HEK293 (cell line): ENCODE results near the gene PDYN.
A peak's percentile ranks its signal among the peaks of the same experiment; 100 is the strongest.

Experiments used
- CTCF ChIA-PET: fragments of 350-600 bp; formaldehyde crosslinking; extraction: SDS; loops from one replicate; lab custom pipeline; 2021; ENCODE audit warnings: antibody characterized with exemption; lab: Yijun Ruan, JAX
- POLR2A ChIA-PET: fragments of 300-600 bp; formaldehyde crosslinking; extraction: SDS; loops from one replicate; lab custom pipeline; 2020; ENCODE audit warnings: antibody characterized with exemption, inconsistent platforms; lab: Yijun Ruan, JAX
- H3K27ac ChIP-seq: fragments of 200-500 bp; sonication (Bioruptor generic); 2 replicates; pipeline ENCODE4 v1.5.1; 2014; ENCODE audit warnings: low read depth, low read length, control low read depth, inconsistent platforms; ENCODE audit errors: extremely low read depth
- H3K36me3 ChIP-seq, 2 experiments: fragments of 200-500 bp in 1 of 2; sonication (Bioruptor generic) in 1 of 2; 1 replicate in 1 of 2; 2 replicates in 1 of 2; pipeline ENCODE4 v1.5.1; 2014 to 2017; ENCODE audit warnings: inconsistent platforms in 2 of 2, low read length in 2 of 2; ENCODE audit not compliant: control insufficient read depth in 2 of 2, insufficient read depth in 1 of 2
- H3K4me1 ChIP-seq: fragments of 200-500 bp; sonication (Bioruptor generic); 2 replicates; pipeline ENCODE4 v1.5.1; 2014; ENCODE audit warnings: mild to moderate bottlenecking, low read length, inconsistent platforms; ENCODE audit not compliant: control insufficient read depth, insufficient read depth
- H3K4me3 ChIP-seq: 2 replicates; pipeline ENCODE4 v1.5.1; 2011; ENCODE audit warnings: low read depth, mild to moderate bottlenecking, control low read depth, low read length, moderate library complexity
- H3K9me3 ChIP-seq: fragments of 200-500 bp; sonication (Bioruptor generic); 2 replicates; pipeline ENCODE4 v1.5.1; 2014; ENCODE audit warnings: low read depth, low read length, inconsistent platforms; ENCODE audit not compliant: control insufficient read depth, insufficient read depth
- EGR2 ChIP-seq: fragments of 450-650 bp; formaldehyde crosslinking; IDR thresholded peaks from 2 replicates; pipeline ENCODE4 v1.5.1; 2016; ENCODE audit warnings: low read depth, missing biosample characterization, missing genetic modification characterization
- GLIS1 ChIP-seq: fragments of 450-650 bp; formaldehyde crosslinking; IDR thresholded peaks from 2 replicates; pipeline ENCODE4 v1.5.1; 2016; ENCODE audit warnings: missing biosample characterization, missing genetic modification characterization
- IKZF3 ChIP-seq: fragments of 450-650 bp; IDR thresholded peaks from 2 replicates; pipeline ENCODE4 v1.5.0; 2018; ENCODE audit warnings: missing biosample characterization, mild to moderate bottlenecking, missing genetic modification characterization, moderate library complexity
- RBAK ChIP-seq: fragments of 450-650 bp; formaldehyde crosslinking; IDR thresholded peaks from 2 replicates; pipeline ENCODE4 v1.5.1; 2016; ENCODE audit warnings: missing biosample characterization, missing genetic modification characterization
- SCRT2 ChIP-seq: fragments of 450-650 bp; formaldehyde crosslinking; IDR thresholded peaks from 2 replicates; pipeline ENCODE4 v1.5.1; 2016; ENCODE audit warnings: missing biosample characterization, missing genetic modification characterization
- YY2 ChIP-seq: fragments of 450-650 bp; formaldehyde crosslinking; IDR thresholded peaks from 2 replicates; pipeline ENCODE4 v1.5.1; 2016; ENCODE audit warnings: missing biosample characterization, missing genetic modification characterization
- ZBTB20 ChIP-seq: fragments of 450-650 bp; formaldehyde crosslinking; IDR thresholded peaks from 2 replicates; pipeline ENCODE4 v1.5.1; 2016; ENCODE audit warnings: missing biosample characterization, missing genetic modification characterization
- ZEB2 ChIP-seq: fragments of 450-650 bp; formaldehyde crosslinking; IDR thresholded peaks from 2 replicates; pipeline ENCODE4 v1.5.1; 2016; ENCODE audit warnings: missing biosample characterization, missing genetic modification characterization
- ZFHX2 ChIP-seq: fragments of 450-650 bp; formaldehyde crosslinking; conservative IDR thresholded peaks from 2 replicates; pipeline ENCODE4 v1.5.1; 2016; ENCODE audit warnings: missing biosample characterization, missing genetic modification characterization
- ZFP3 ChIP-seq: fragments of 450-650 bp; formaldehyde crosslinking; IDR thresholded peaks from 2 replicates; pipeline ENCODE4 v1.5.1; 2016; ENCODE audit warnings: low read depth, missing biosample characterization, missing genetic modification characterization
- ZFP69B ChIP-seq: fragments of 450-650 bp; formaldehyde crosslinking; IDR thresholded peaks from 2 replicates; pipeline ENCODE4 v1.5.1; 2016; ENCODE audit warnings: missing biosample characterization, missing genetic modification characterization
- ZIC2 ChIP-seq: fragments of 450-650 bp; formaldehyde crosslinking; IDR thresholded peaks from 2 replicates; pipeline ENCODE4 v1.5.1; 2016; ENCODE audit warnings: missing biosample characterization, missing genetic modification characterization
- ZNF155 ChIP-seq: fragments of 450-650 bp; formaldehyde crosslinking; IDR thresholded peaks from 2 replicates; pipeline ENCODE4 v1.5.1; 2016; ENCODE audit warnings: missing biosample characterization, missing genetic modification characterization
- ZNF350 ChIP-seq: fragments of 450-650 bp; formaldehyde crosslinking; IDR thresholded peaks from 2 replicates; pipeline ENCODE4 v1.5.0; 2017; ENCODE audit warnings: missing biosample characterization, mild to moderate bottlenecking, missing genetic modification characterization
- ZNF426 ChIP-seq: fragments of 450-650 bp; formaldehyde crosslinking; IDR thresholded peaks from 2 replicates; pipeline ENCODE4 v1.5.1; 2017; ENCODE audit warnings: missing biosample characterization, missing genetic modification characterization, mild to moderate bottlenecking, inconsistent platforms, moderate library complexity
- ZNF501 ChIP-seq: fragments of 450-650 bp; formaldehyde crosslinking; IDR thresholded peaks from 2 replicates; pipeline ENCODE4 v1.5.1; 2016; ENCODE audit warnings: missing biosample characterization, missing genetic modification characterization
- ZNF600 ChIP-seq: fragments of 450-650 bp; formaldehyde crosslinking; IDR thresholded peaks from 2 replicates; pipeline ENCODE4 v1.5.1; 2016; ENCODE audit warnings: missing biosample characterization, missing genetic modification characterization
- ZNF701 ChIP-seq: fragments of 450-650 bp; formaldehyde crosslinking; IDR thresholded peaks from 2 replicates; pipeline ENCODE4 v1.5.1; 2016; ENCODE audit warnings: missing biosample characterization, missing genetic modification characterization
- ZSCAN23 ChIP-seq: fragments of 450-650 bp; formaldehyde crosslinking; IDR thresholded peaks from 2 replicates; pipeline ENCODE4 v1.5.1; 2016; ENCODE audit warnings: missing biosample characterization, missing genetic modification characterization
- ZSCAN30 ChIP-seq: fragments of 450-650 bp; IDR thresholded peaks from 2 replicates; pipeline ENCODE4 v1.5.1; 2018; ENCODE audit warnings: missing biosample characterization, mild to moderate bottlenecking, missing genetic modification characterization, moderate library complexity
- TF ChIP-seq, protein P1 (sequence below): fragments of 450-650 bp; formaldehyde crosslinking; IDR thresholded peaks from 2 replicates; pipeline ENCODE4 v1.5.1; 2016; ENCODE audit warnings: missing biosample characterization, missing genetic modification characterization
- TF ChIP-seq, protein P2 (sequence below): fragments of 450-650 bp; formaldehyde crosslinking; IDR thresholded peaks from 2 replicates; pipeline ENCODE4 v1.5.1; 2016; ENCODE audit warnings: missing biosample characterization, missing genetic modification characterization
- TF ChIP-seq, protein P3 (sequence below): fragments of 450-650 bp; formaldehyde crosslinking; IDR thresholded peaks from 2 replicates; pipeline ENCODE4 v1.5.1; 2016; ENCODE audit warnings: missing biosample characterization, missing genetic modification characterization
- TF ChIP-seq, protein P4 (sequence below): fragments of 450-650 bp; IDR thresholded peaks from 2 replicates; pipeline ENCODE4 v1.5.1; 2018; ENCODE audit warnings: missing biosample characterization, missing genetic modification characterization
- TF ChIP-seq, protein P5 (sequence below): fragments of 450-650 bp; formaldehyde crosslinking; IDR thresholded peaks from 2 replicates; pipeline ENCODE4 v1.5.1; 2016; ENCODE audit warnings: missing biosample characterization, missing genetic modification characterization

PDYN gene

DNA sequence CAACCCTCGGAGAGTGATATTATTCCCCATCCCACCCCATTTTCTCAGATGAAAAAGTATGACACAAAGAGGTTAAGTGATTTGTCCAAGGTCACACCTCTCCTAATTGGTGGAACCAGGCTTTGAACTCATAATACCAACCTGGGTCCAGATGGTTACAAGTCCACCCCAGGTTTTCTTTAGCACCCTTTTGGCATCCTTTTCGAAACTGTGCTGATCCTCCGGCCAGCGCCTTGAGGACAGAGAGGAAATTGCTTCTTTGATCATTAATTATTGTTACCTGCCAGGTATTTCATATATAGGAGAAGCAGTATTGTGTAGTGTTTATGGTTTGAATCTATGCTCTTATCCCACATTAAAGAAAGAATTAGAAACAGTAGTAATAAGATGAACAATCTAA, 29.3 kb upstream of the PDYN start:
- CTCF ChIA-PET: interaction anchor here (0.5 to 6.2 kb wide), 2 partner anchors 11 to 16 kb away, joined by 3 to 36 read pairs; no protein-coding TSS in a partner anchor
- POLR2A ChIA-PET: no interaction called here
- TF ChIP-seq ZNF155 (tag by site-specific recombination) (no peak), ZNF501 (no peak), ZFP3 (tag by site-specific recombination) (no peak), ZNF350 (tag by site-specific recombination) (no peak), ZBTB20 (tag by site-specific recombination) (no peak), ZNF701 (tag by site-specific recombination) (no peak), ZNF600 (tag by site-specific recombination) (no peak), RBAK (tag by site-specific recombination) (no peak), ZSCAN23 (tag by site-specific recombination) (no peak), IKZF3 (tag by site-specific recombination) (no peak), SCRT2 (tag by site-specific recombination) (no peak), ZNF426 (no peak), ZEB2 (tag by site-specific recombination) (no peak), YY2 (tag by site-specific recombination) (no peak)
- TF ChIP-seq, protein P1, sequence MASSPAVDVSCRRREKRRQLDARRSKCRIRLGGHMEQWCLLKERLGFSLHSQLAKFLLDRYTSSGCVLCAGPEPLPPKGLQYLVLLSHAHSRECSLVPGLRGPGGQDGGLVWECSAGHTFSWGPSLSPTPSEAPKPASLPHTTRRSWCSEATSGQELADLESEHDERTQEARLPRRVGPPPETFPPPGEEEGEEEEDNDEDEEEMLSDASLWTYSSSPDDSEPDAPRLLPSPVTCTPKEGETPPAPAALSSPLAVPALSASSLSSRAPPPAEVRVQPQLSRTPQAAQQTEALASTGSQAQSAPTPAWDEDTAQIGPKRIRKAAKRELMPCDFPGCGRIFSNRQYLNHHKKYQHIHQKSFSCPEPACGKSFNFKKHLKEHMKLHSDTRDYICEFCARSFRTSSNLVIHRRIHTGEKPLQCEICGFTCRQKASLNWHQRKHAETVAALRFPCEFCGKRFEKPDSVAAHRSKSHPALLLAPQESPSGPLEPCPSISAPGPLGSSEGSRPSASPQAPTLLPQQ (tag by site-specific recombination): no peak
- TF ChIP-seq, protein P2, sequence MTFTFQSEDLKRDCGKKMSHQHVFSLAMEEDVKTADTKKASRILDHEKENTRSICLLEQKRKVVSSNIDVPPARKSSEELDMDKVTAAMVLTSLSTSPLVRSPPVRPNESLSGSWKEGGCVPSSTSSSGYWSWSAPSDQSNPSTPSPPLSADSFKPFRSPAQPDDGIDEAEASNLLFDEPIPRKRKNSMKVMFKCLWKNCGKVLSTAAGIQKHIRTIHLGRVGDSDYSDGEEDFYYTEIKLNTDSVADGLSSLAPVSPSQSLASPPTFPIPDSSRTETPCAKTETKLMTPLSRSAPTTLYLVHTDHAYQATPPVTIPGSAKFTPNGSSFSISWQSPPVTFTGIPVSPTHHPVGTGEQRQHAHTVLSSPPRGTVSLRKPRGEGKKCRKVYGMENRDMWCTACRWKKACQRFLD (tag by site-specific recombination): no peak
- TF ChIP-seq, protein P3, sequence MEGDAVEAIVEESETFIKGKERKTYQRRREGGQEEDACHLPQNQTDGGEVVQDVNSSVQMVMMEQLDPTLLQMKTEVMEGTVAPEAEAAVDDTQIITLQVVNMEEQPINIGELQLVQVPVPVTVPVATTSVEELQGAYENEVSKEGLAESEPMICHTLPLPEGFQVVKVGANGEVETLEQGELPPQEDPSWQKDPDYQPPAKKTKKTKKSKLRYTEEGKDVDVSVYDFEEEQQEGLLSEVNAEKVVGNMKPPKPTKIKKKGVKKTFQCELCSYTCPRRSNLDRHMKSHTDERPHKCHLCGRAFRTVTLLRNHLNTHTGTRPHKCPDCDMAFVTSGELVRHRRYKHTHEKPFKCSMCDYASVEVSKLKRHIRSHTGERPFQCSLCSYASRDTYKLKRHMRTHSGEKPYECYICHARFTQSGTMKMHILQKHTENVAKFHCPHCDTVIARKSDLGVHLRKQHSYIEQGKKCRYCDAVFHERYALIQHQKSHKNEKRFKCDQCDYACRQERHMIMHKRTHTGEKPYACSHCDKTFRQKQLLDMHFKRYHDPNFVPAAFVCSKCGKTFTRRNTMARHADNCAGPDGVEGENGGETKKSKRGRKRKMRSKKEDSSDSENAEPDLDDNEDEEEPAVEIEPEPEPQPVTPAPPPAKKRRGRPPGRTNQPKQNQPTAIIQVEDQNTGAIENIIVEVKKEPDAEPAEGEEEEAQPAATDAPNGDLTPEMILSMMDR (tag by site-specific recombination): no peak
- Histone ChIP-seq H3K36me3 (no peaks in the 10 kb centered on the region), H3K4me1 (no peaks in the 10 kb centered on the region), H3K4me3 (no peak overlapping the region), H3K27ac (no peak overlapping the region), H3K9me3 (no peaks in the 10 kb centered on the region)

DNA sequence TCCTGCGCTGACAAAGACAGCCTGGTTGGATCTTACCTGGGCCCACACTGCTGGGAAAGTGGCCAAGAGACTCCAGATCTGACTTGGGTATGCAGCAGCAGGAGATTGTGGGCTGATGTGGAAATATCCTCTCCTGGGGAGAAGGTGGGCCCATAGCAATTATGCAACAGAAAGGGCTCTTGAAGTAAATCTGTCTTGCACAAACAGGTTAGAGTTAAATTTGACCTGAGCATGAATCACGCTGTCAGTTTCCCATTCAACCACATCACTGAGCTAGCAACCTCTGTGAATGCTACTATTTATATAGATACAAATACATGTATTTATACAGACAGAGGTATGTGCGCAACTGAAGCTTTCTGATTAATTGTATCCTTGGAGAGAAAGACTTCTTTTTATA, 28.3 kb upstream of the PDYN start:
- Histone ChIP-seq H3K27ac (no peak overlapping the region), H3K36me3 (no peaks in the 10 kb centered on the region), H3K9me3 (no peaks in the 10 kb centered on the region), H3K4me3 (no peak overlapping the region), H3K4me1 (no peaks in the 10 kb centered on the region)
- ChIA-PET POLR2A (no interaction called here), CTCF (interaction anchor here (0.5 to 6.2 kb wide), 3 partner anchors 15 to 237 kb away, joined by 3 to 36 read pairs (median 3); no protein-coding TSS in a partner anchor)
- TF ChIP-seq, protein P1 (tag by site-specific recombination): peak; percentile 75
- TF ChIP-seq ZIC2 (tag by site-specific recombination) (peak; percentile 72), ZFP69B (tag by site-specific recombination) (peak; percentile 72; the same call in 1 of the 2 replicates), ZFHX2 (peak; percentile 68), EGR2 (tag by site-specific recombination) (peak; percentile 78), ZSCAN30 (no peak), GLIS1 (tag by site-specific recombination) (peak; percentile 51)
- TF ChIP-seq, protein P4, sequence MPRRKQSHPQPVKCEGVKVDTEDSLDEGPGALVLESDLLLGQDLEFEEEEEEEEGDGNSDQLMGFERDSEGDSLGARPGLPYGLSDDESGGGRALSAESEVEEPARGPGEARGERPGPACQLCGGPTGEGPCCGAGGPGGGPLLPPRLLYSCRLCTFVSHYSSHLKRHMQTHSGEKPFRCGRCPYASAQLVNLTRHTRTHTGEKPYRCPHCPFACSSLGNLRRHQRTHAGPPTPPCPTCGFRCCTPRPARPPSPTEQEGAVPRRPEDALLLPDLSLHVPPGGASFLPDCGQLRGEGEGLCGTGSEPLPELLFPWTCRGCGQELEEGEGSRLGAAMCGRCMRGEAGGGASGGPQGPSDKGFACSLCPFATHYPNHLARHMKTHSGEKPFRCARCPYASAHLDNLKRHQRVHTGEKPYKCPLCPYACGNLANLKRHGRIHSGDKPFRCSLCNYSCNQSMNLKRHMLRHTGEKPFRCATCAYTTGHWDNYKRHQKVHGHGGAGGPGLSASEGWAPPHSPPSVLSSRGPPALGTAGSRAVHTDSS (tag by site-specific recombination): no peak
- TF ChIP-seq, protein P5, sequence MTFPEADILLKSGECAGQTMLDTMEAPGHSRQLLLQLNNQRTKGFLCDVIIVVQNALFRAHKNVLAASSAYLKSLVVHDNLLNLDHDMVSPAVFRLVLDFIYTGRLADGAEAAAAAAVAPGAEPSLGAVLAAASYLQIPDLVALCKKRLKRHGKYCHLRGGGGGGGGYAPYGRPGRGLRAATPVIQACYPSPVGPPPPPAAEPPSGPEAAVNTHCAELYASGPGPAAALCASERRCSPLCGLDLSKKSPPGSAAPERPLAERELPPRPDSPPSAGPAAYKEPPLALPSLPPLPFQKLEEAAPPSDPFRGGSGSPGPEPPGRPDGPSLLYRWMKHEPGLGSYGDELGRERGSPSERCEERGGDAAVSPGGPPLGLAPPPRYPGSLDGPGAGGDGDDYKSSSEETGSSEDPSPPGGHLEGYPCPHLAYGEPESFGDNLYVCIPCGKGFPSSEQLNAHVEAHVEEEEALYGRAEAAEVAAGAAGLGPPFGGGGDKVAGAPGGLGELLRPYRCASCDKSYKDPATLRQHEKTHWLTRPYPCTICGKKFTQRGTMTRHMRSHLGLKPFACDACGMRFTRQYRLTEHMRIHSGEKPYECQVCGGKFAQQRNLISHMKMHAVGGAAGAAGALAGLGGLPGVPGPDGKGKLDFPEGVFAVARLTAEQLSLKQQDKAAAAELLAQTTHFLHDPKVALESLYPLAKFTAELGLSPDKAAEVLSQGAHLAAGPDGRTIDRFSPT (tag by site-specific recombination): no peak
